Spinal cord (tissue), 10 donors: ENCODE data around the gene UPF2. TPM values are rescaled to one million over a fixed set of nuclear protein-coding genes. Genes with fewer than 3 reads are reported as not detected.
"Not testable (repeated sequence)": the region's sequence is repeated elsewhere in the genome, so short reads cannot be mapped to it uniquely, and the experiment has no call there.

ENCODE experiments used
- DNase-seq, 6 donors: peaks; one replicate each; pipeline versions ENCODE4 v3.0.0 to v3.0.0-alpha.2; 2013 to 2015; ENCODE audit warnings: low spot score in 6 of 6, low read depth in 4 of 6
- H3K27ac ChIP-seq: one replicate; pipeline ENCODE4 v1.5.1; 2013; ENCODE audit warnings: low read depth, low read length, control low read depth
- H3K27me3 ChIP-seq: one replicate; pipeline ENCODE4 v1.6.1; 2013; ENCODE audit warnings: low read length; ENCODE audit not compliant: control insufficient read depth, insufficient read depth
- H3K36me3 ChIP-seq: one replicate; pipeline ENCODE4 v1.6.1; 2013; ENCODE audit warnings: low read length; ENCODE audit not compliant: control insufficient read depth, insufficient read depth
- H3K4me1 ChIP-seq: one replicate; pipeline ENCODE4 v1.6.1; 2013; ENCODE audit warnings: low read length; ENCODE audit not compliant: control insufficient read depth, insufficient read depth
- H3K4me3 ChIP-seq: one replicate; pipeline ENCODE4 v1.5.1; 2013; ENCODE audit warnings: low read depth, low read length, control low read depth
- H3K9me3 ChIP-seq: one replicate; pipeline ENCODE4 v1.6.1; 2013; ENCODE audit warnings: low read length; ENCODE audit not compliant: control insufficient read depth, insufficient read depth
- WGBS: methylation state at CpG from one replicate; pipeline ENCODE4 v1.1.5; 2013; ENCODE audit warnings: missing lambda C conversion rate; ENCODE audit not compliant: insufficient coverage; 5-methylcytosine and 5-hydroxymethylcytosine counted together
- polyA plus RNA-seq, 2 donors: library from polyadenylated mRNA; unstranded; fragments of 120-200 nt; gene quantifications; one replicate each; pipeline ENCODE4 v1.2.1, GENCODE V29; 2013; ENCODE audit not compliant: insufficient read length in 2 of 2
- total RNA-seq, 2 donors: library from RNA; depleted of rRNA in 1 of 2; stranded (reverse); fragments of 120-200 nt in 1 of 2; fragments of >200 nt in 1 of 2; gene quantifications; one replicate each; pipeline versions ENCODE4 v1.2.3 to v1.2.4, GENCODE V29; 2013 to 2014
- donor health status: healthy.

UPF2 gene
- total and polyA plus RNA-seq, 4 donors, result 16.2 to 24.7 (median 22.1) TPM

GRCh38 chr10:11894381-11895107, 148.1 kb downstream of the UPF2 start:
- H3K27ac ChIP-seq, result no peak overlapping the region
- no peak for DNase-seq
- WGBS, result 91% methylated on average over 47 of the region's 47 CpGs
- H3K4me1 ChIP-seq, result no peaks in the 10 kb centered on the region
- no peaks in the 10 kb centered on the region for H3K9me3 ChIP-seq
- no peaks in the 10 kb centered on the region for H3K36me3 ChIP-seq
- no peak overlapping the region for H3K4me3 ChIP-seq
- no peaks in the 10 kb centered on the region for H3K27me3 ChIP-seq

GRCh38 chr10:11893749-11894278, 148.8 kb downstream of the UPF2 start:
- Histone ChIP-seq H3K27ac (no peak overlapping the region), H3K36me3 (no peaks in the 10 kb centered on the region), H3K4me3 (no peak overlapping the region), H3K9me3 (no peaks in the 10 kb centered on the region), H3K27me3 (no peaks in the 10 kb centered on the region), H3K4me1 (no peaks in the 10 kb centered on the region)
- WGBS, result 76% methylated on average over 20 of the region's 22 CpGs
- DNase-seq, result no peak

- H3K4me1 ChIP-seq, result no peaks in the 10 kb centered on the region
- no peaks in the 10 kb centered on the region for H3K27me3 ChIP-seq
- no peaks in the 10 kb centered on the region for H3K36me3 ChIP-seq
- H3K27ac ChIP-seq, result no peak overlapping the region
- H3K4me3 ChIP-seq, result no peak overlapping the region
- WGBS, result 96% methylated on average over 19 of the region's 22 CpGs
- H3K9me3 ChIP-seq, result no peaks in the 10 kb centered on the region
- DNase-seq, result no peak
These were observed 150.7 kb downstream of the UPF2 start for GRCh38 chr10:11891776-11892486.

GRCh38 chr10:11889263-11889662, 153.3 kb downstream of the UPF2 start:
- not testable (repeated sequence) for H3K27ac ChIP-seq, H3K27me3 ChIP-seq, H3K36me3 ChIP-seq, H3K9me3 ChIP-seq, H3K4me1 ChIP-seq, H3K4me3 ChIP-seq, DNase-seq
- WGBS, result 76% methylated on average over 6 of the region's 8 CpGs

GRCh38 chr10:11887381-11888227, 155.0 kb downstream of the UPF2 start:
- Histone ChIP-seq H3K27ac (no peak overlapping the region), H3K27me3 (no peaks in the 10 kb centered on the region), H3K36me3 (no peaks in the 10 kb centered on the region), H3K4me3 (no peak overlapping the region), H3K9me3 (no peaks in the 10 kb centered on the region), H3K4me1 (no peaks in the 10 kb centered on the region)
- DNase-seq, result no peak
- WGBS, result 84% methylated on average over 15 of the region's 16 CpGs

- Histone ChIP-seq H3K36me3 (no peaks in the 10 kb centered on the region), H3K4me3 (no peak overlapping the region), H3K27me3 (no peaks in the 10 kb centered on the region), H3K9me3 (no peaks in the 10 kb centered on the region), H3K4me1 (no peaks in the 10 kb centered on the region), H3K27ac (no peak overlapping the region)
- DNase-seq, result no peak
- whole genome bisulfite sequencing, result 86% methylated on average over 12 of the region's 12 CpGs
These were observed 155.8 kb downstream of the UPF2 start for GRCh38 chr10:11886851-11887250.

GRCh38 chr10:11886138-11886474, 156.5 kb downstream of the UPF2 start:
- WGBS, result 82% methylated on average over 6 of the region's 6 CpGs
- DNase-seq, result no peak
- no peaks in the 10 kb centered on the region for H3K27me3 ChIP-seq
- no peaks in the 10 kb centered on the region for H3K4me1 ChIP-seq
- H3K27ac ChIP-seq, result no peak overlapping the region
- no peaks in the 10 kb centered on the region for H3K9me3 ChIP-seq
- no peak overlapping the region for H3K4me3 ChIP-seq
- no peaks in the 10 kb centered on the region for H3K36me3 ChIP-seq

GRCh38 chr10:11885437-11886137, 157.0 kb downstream of the UPF2 start:
- H3K9me3 ChIP-seq, result no peaks in the 10 kb centered on the region
- no peaks in the 10 kb centered on the region for H3K27me3 ChIP-seq
- WGBS, result 90% methylated on average over 12 of the region's 13 CpGs
- no peak for DNase-seq
- H3K36me3 ChIP-seq, result no peaks in the 10 kb centered on the region
- H3K4me1 ChIP-seq, result no peaks in the 10 kb centered on the region
- H3K27ac ChIP-seq, result no peak overlapping the region
- no peak overlapping the region for H3K4me3 ChIP-seq

GRCh38 chr10:11884706-11885423, 157.7 kb downstream of the UPF2 start:
- H3K9me3 ChIP-seq, result no peaks in the 10 kb centered on the region
- no peak for DNase-seq
- WGBS, result 92% methylated on average over 4 of the region's 7 CpGs

More at GRCh38 chr10:11884706-11885423, 157.7 kb downstream of the UPF2 start:
- Histone ChIP-seq H3K27me3 (no peaks in the 10 kb centered on the region), H3K36me3 (no peaks in the 10 kb centered on the region), H3K4me1 (peaks cover 2% of the 10 kb centered on the region), H3K27ac (no peak overlapping the region), H3K4me3 (no peak overlapping the region)
